Cerebellar cortex (tissue), 1 donor: ENCODE results near the gene LZTS2.
"Not testable (repeated sequence)": the region's sequence is repeated elsewhere in the genome, so short reads cannot be mapped to it uniquely, and the experiment has no call there.

Experiments used
- DNase-seq: peaks from one replicate; pipeline ENCODE4 v3.0.0-alpha.2; 2015; ENCODE audit warnings: low spot score

The LZTS2 gene

GRCh38 chr10:101032637-101033224, 33.1 kb downstream of the LZTS2 start:
- peak; percentile 90 for DNase-seq

- DNase-seq = no peak
These were observed 33.7 kb downstream of the LZTS2 start for GRCh38 chr10:101033276-101033675.

- not testable (repeated sequence) for DNase-seq
These were observed 34.8 kb downstream of the LZTS2 start for GRCh38 chr10:101034404-101034803.

- no peak for DNase-seq
These were observed 35.7 kb downstream of the LZTS2 start for GRCh38 chr10:101035314-101035713.

GRCh38 chr10:101035916-101036702, 36.5 kb downstream of the LZTS2 start:
- DNase-seq = no peak

- DNase-seq = no peak
These were observed 37.1 kb downstream of the LZTS2 start for GRCh38 chr10:101036726-101037125.

- no peak for DNase-seq
These were observed 38.9 kb downstream of the LZTS2 start for GRCh38 chr10:101038484-101038883.

- no peak for DNase-seq
These were observed 40.5 kb downstream of the LZTS2 start for GRCh38 chr10:101040061-101040460.

GRCh38 chr10:101040851-101041250, 41.2 kb downstream of the LZTS2 start:
- DNase-seq = no peak

GRCh38 chr10:101041252-101041761, 41.7 kb downstream of the LZTS2 start:
- DNase-seq = peak; percentile 95

GRCh38 chr10:101042118-101042517, 42.5 kb downstream of the LZTS2 start:
- DNase-seq = no peak

GRCh38 chr10:101042667-101043362, 43.2 kb downstream of the LZTS2 start:
- DNase-seq = peak; percentile 97

GRCh38 chr10:101043363-101043707, 43.7 kb downstream of the LZTS2 start:
- DNase-seq = no peak

- no peak for DNase-seq
These were observed 44.5 kb downstream of the LZTS2 start for GRCh38 chr10:101044117-101044516.

- DNase-seq = no peak
These were observed 47.0 kb downstream of the LZTS2 start for GRCh38 chr10:101046332-101047238.

- no peak for DNase-seq
These were observed 47.7 kb downstream of the LZTS2 start for GRCh38 chr10:101047268-101047667.

- DNase-seq = no peak
These were observed 48.6 kb downstream of the LZTS2 start for GRCh38 chr10:101047961-101048892.

GRCh38 chr10:101050208-101051069, 50.8 kb downstream of the LZTS2 start:
- peak; percentile 42 for DNase-seq

GRCh38 chr10:101052285-101052684, 52.7 kb downstream of the LZTS2 start:
- no peak for DNase-seq

GRCh38 chr10:101053516-101053915, 53.9 kb downstream of the LZTS2 start:
- DNase-seq = no peak
